ENCODE data around the gene CNP.
"Not testable (repeated sequence)": the region's sequence is repeated elsewhere in the genome, so short reads cannot be mapped to it uniquely, and the experiment has no call there.

CNP gene

DNA sequence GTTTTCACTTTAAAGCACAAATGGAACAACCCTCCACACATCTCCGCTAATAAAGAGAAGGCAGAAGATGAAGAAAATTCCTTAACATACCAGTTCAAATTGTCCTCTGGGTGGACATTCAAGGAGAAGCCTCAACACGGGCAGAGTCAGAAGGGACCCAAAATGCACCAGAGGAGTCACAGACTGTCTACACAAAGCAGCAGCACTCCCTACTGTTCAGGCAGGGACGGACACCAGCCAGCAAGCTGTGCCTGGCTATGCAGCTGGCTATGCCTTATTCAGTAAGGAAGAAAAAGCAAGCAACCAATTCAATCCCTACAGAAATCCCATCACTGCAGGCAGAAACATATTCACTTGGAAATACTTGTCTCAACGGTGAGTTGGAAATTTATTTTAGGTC, 42.6 kb downstream of the CNP start:
- DNase-seq (ENCODE audit: low spot score), result no peak

DNA sequence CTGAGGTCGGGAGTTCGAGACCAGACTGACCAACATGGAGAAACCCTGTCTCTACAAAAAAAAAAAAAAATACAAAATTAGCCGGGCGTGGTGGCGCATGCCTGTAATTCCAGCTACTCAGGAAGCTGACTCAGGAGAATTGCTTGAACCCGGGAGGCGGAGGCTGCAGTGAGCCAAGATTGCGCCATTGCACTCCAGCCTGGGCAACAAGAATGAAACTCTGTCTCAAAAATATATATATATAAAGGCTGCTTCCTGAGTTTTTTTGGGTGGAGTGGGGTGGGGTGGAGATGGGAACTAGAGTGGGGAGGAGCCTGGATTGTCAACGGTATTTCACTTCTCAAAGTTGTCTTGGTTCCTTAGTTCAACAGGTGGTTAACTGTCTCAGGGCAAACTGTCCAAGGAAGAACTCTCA, 43.7 kb downstream of the CNP start:
- not testable (repeated sequence) for DNase-seq (ENCODE audit: low spot score)

GRCh38 chr17:42010898-42011516, 44.4 kb downstream of the CNP start:
- peak; percentile 60 for DNase-seq (ENCODE audit: low spot score)

DNA sequence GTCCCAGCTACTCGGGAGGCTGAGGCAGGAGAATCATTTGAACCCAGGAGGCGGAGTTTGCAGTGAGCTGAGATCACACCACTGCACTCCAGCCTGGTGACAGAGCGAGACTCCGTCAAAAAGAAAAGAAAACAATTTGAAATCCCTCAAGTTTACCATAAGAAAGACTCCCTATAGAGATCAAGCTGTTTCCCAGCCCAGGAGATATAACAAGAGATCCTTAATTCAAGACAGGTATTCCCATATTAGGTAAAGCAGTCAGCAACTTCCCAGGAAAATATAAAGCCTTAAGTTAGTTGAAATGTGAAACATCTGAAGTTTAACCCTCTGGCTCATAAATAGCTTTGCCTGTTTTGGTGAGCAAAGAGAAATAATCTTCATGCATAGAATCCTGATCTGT, 45.8 kb downstream of the CNP start:
- DNase-seq (ENCODE audit: low spot score), result not testable (repeated sequence)

DNA sequence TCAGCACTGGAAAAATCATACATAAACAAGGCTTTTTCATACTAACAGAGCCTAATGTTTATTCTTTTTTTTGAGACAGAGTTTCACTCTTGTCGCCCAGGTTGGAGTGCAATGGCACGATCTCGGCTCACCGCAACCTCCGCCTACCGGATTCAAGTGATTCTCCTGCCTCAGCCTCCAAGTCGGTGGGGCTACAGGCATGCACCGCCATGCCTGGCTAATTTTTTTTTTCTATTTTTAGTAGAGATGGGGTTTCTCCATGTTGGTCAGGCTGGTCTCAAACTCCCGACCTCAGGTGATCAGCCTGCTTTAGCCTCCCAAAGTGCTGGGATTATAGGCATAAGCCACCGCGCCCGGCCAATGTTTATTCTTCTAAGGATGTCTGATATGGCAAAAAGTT, 47.1 kb downstream of the CNP start:
- not testable (repeated sequence) for DNase-seq (ENCODE audit: low spot score)

- no peak for DNase-seq (ENCODE audit: low spot score)
These were observed 49.8 kb downstream of the CNP start for GRCh38 chr17:42016411-42016831.

- peak; percentile 95 for DNase-seq (ENCODE audit: low spot score)
These were observed 50.6 kb downstream of the CNP start, which contains the start of gene DNAJC7 for GRCh38 chr17:42016941-42017865. Gene DNAJC7, minus strand, starts transcription at chr17:42017439. Its CDS starts 23 bp downstream, at chr17:42017416.

DNA sequence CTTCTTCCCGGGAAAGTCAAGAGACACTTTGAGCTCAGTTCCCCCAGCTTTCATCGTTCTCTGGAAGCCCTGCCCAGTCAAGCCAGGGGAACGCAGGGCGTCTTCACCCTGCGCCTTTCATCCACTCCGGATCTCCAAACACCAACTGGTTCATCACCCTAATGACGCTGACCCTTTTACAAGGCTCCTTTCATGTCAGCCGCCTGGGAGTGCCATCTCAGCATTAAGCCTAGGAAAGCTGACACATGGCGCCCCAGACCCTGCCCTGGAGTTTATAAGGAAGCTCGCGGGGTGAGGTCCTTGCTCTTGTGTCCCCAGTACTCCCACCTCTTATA, 51.2 kb downstream of the CNP start:
- no peak for DNase-seq (ENCODE audit: low spot score)

DNA sequence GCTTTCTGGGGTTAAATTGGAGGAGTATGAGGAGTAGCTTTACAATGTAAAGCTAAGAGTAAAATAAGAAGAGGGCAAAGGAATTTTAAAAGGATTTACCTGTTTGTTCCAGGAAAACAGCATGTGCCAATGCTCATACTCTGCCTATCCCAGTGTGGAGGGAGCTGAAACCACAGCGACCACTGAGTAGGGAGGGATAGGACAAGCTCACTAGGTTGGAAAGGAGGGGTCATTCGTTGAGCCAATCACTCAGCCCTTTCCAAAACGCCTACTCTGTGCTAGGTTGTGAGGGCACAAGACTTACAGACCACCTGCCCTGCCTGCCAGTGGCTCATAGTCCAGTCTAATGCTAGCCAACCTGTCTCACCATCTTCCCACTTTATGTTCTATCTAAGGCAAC, 51.7 kb downstream of the CNP start:
- no peak for DNase-seq (ENCODE audit: low spot score)

DNA sequence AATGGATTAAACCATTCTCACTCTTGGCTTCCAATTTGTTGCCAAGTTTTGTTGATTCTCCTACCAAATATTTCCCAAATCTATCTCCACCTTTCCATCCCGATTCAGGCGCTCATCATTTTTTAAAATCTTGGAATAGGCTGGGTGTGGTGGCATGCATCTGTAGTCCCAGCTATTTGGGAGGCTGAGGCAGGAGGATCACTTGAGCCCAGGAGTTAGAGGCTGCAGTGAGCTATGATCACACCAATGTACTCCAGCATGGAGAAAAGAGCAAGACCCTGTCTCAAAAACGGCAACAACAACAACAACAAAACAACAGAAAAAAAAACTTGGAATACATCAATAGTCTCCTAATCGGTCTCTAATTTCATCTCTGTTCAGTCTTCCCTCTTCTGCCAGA, 52.4 kb downstream of the CNP start:
- no peak for DNase-seq (ENCODE audit: low spot score)

DNA sequence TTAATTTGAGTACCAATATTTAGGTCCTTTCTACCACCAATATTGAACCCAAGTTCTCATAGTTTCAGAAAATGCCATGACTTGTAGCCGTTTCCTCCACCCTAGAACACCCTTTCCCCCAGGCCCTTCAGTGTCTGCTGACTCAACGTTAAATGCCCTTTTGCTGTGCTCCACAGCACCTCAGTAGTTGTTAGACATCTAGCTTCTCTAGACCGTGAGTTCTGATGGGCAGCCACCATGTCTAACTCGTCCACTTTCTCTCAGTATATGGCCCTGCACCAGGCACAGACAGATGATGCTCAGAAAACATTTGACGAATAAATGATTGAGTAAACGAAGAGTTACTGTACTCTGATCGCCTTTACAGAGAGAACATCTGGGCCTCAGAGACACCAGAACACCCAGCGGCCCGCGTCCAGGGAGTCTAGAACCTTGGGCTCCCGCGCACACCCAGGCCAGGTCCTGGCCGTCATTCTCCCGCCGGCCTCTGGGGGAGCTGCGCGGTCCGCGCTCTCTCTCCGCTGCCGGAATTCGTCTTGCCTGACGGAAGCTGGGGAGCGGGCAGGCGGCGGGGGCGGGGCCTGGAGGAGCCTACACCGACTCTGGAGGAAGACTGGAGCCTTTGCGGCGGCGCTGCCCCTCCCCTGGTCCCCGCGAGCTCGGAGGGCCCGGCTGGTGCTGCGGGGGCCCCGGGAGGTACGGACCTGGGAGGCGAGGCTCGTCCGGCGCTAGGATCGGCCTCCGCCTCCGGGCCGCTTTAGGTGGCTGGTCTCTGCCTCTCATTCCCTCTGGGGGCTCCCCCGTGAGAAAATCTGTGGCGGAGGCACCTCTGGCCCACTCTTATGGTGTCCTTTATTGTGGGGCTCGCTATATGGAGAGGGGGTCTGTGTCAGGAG, 53.2 kb downstream of the CNP start, which contains the start of gene NKIRAS2:
Gene NKIRAS2 (plus strand): TSS at position 582 of the 896 bp plus-strand sequence. CDS start 1,488 bp downstream, outside the sequence.
- peak; percentile 95 for DNase-seq (ENCODE audit: low spot score)

GRCh38 chr17:42020845-42021244, 54.2 kb downstream of the CNP start:
- not testable (repeated sequence) for DNase-seq (ENCODE audit: low spot score)

DNA sequence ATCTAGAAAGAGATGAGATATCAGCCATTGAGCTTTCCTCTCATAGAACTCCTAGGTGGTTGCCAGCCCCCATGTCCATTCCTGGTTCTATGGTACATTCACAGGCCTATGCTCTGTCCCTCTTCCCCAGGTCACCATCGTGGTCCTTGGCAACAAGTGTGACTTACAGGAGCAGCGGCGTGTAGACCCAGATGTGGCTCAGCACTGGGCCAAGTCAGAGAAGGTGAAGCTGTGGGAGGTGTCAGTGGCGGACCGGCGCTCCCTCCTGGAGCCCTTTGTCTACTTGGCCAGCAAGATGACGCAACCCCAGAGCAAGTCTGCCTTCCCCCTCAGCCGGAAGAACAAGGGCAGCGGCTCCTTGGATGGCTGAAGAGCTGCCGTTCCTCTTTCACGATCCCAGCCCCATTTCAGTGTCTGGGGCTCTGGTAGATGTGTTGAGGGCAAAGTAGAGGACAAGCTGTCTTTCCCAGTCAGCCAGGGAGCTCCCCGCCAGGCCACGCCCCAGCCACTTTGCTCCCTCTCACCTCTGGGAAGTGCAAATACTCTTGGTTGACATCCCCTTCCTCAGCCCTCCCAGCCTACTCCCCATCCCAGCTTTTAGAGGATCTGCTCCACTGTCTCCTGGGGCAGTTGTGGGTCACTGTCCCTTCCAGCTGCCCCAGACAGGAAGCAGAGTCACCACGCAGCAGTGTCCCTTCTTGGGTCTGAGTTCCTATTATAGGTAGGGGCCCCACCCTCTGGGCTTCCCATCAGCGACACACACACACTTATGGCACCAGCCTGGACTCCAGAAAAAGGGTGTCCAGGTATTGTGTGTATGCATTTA, 57.1 kb downstream of the CNP start:
- DNase-seq (ENCODE audit: low spot score), result no peak

GRCh38 chr17:42025191-42025579, 58.6 kb downstream of the CNP start:
- DNase-seq (ENCODE audit: low spot score), result no peak

DNA sequence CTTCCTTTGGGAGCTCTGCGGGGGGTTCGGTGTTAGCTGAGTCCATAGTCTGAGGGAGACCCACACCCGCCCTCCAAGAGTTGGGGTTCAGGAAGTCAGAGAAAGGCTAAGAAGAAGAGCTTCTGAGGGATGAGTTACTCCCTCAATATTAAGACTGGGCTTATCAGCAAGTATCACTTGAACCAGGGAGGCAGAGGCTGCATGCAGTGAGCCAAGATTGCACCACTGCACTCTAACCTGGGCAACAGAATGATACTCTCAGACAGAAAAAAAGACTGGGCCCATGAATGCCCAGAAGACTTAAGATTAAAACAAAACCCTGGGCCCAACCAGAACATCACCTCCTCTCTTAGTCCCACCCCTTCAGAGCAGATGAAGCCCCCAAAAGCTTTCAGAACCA, 59.3 kb downstream of the CNP start:
- DNase-seq (ENCODE audit: low spot score), result no peak

DNA sequence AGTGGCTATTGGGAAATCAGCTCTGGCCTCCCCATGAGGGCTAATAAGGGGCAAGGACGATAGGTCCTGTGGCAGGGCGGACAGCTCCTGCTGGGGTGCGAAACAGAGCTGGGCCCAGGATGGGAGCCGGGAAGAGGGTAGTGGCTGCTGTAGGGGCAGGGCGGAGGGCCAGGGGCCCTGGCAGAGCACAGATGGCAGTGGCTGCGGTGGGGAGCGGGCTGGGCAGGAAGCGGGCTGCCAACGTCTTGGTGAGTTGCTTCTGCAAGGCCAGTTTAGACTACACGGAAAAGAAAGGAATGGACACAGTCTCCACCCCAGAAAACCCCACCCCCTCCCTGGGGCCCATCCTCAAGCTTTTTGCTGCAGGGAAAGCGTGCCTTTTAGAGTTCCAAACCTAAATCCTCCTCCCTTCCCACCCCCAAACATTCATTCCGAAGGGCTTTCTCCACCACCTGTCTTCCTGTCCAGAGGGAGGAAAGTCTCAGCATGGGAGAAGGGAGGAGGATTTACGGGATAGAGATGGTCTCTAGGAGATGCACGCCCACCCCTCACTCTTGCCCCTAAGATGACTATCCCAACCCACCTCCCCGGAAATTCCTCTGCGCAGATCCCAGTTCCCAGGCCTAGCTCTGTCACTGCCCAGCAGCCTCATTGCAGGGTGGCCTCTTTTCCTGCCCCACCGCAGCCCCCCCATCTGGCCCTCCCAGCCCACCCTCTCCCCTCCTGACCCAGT, 60.4 kb downstream of the CNP start:
- DNase-seq (ENCODE audit: low spot score), result no peak
